Endothelial cell of umbilical vein (primary cell): ENCODE results near the gene HIF1AN.

Source experiments
- CTCF ChIP-seq, 2 donors: IDR thresholded peaks; 1 replicate in 1 of 2; 2 replicates in 1 of 2; pipeline ENCODE4 v1.5.1; 2011; ENCODE audit warnings: low read length in 2 of 2, mild to moderate bottlenecking in 2 of 2, moderate library complexity in 2 of 2, control low read depth in 1 of 2, inconsistent platforms in 1 of 2, low read depth in 1 of 2; ENCODE audit not compliant: insufficient read depth in 1 of 2; ENCODE audit errors: extremely low read depth in 1 of 2
- EZH2 ChIP-seq: IDR thresholded peaks from 2 replicates; pipeline ENCODE4 v1.6.1; 2012; ENCODE audit warnings: borderline replicate concordance, low read depth, mild to moderate bottlenecking, moderate library complexity, low read length, inconsistent platforms; ENCODE audit not compliant: severe bottlenecking
- FOS ChIP-seq: IDR thresholded peaks from 2 replicates; pipeline ENCODE4 v1.6.1; 2011; ENCODE audit warnings: mild to moderate bottlenecking, low read length, moderate library complexity, borderline replicate concordance; ENCODE audit not compliant: insufficient read depth
- JUN ChIP-seq: IDR thresholded peaks from 2 replicates; pipeline ENCODE4 v1.6.1; 2011; ENCODE audit warnings: borderline replicate concordance, low read depth; ENCODE audit not compliant: insufficient read length, insufficient read depth
- MYC ChIP-seq: IDR thresholded peaks from one replicate; pipeline ENCODE4 v1.6.1; 2011; ENCODE audit warnings: mild to moderate bottlenecking, low read depth, low read length
- POLR2A ChIP-seq: IDR thresholded peaks from 2 replicates; pipeline ENCODE4 v1.6.1; 2012; ENCODE audit warnings: low read depth, mild to moderate bottlenecking, control low read depth, low read length
- POLR2AphosphoS5 ChIP-seq: IDR thresholded peaks from 2 replicates; pipeline ENCODE4 v1.6.1; 2012; ENCODE audit warnings: low read depth, mild to moderate bottlenecking, control low read depth, low read length, moderate library complexity; ENCODE audit not compliant: insufficient read depth
- TF ChIP-seq, protein P1 (sequence below): IDR thresholded peaks from 2 replicates; pipeline ENCODE4 v1.6.1; 2011; ENCODE audit not compliant: insufficient read depth, insufficient read length

GRCh38 chr10:100562008-100562672 is 26.4 kb downstream of the HIF1AN start:
- TF ChIP-seq JUN, result no peak
- TF ChIP-seq, protein P1, sequence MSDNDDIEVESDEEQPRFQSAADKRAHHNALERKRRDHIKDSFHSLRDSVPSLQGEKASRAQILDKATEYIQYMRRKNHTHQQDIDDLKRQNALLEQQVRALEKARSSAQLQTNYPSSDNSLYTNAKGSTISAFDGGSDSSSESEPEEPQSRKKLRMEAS, result peak; percentile 86
- no peak for TF ChIP-seq POLR2A
- peak; percentile 89 to 91 for TF ChIP-seq CTCF (IDR thresholded peaks at IDR 0.05; ENCODE audit: extremely low read depth in 1 of 2, insufficient read depth in 1 of 2, low read depth in 1 of 2, low read length in 2 of 2)
- peak; percentile 79 for TF ChIP-seq EZH2
- TF ChIP-seq POLR2AphosphoS5, result no peak
- TF ChIP-seq MYC, result no peak
- TF ChIP-seq FOS, result no peak
